ENCODE data around the gene MZT2B. TPM values are rescaled to one million over a fixed set of nuclear protein-coding genes. Genes with fewer than 3 reads are reported as not detected.
"Not testable (repeated sequence)": the region's sequence is repeated elsewhere in the genome, so short reads cannot be mapped to it uniquely, and the experiment has no call there.

The MZT2B gene
- total RNA-seq, 1 donor from 2014 or later, result 128 TPM

GRCh38 chr2:130185436-130185835 lies 3.4 kb downstream of the MZT2B start:
- ATAC-seq (no peak), DNase-seq (no peak)
- no peaks in the 10 kb centered on the region for H3K9me3 ChIP-seq
- H3K36me3 ChIP-seq, result no peaks in the 10 kb centered on the region
- no peak overlapping the region for H3K27ac ChIP-seq
- TF ChIP-seq CTCF (IDR thresholded peaks at IDR 0.05), result no peak
- H3K27me3 ChIP-seq, result no peaks in the 10 kb centered on the region
- no peak overlapping the region for H3K4me3 ChIP-seq
- intact Hi-C loops (cut with DNase I), result no loop called here
- peaks cover 8% of the 10 kb centered on the region for H3K4me1 ChIP-seq

- no peak for DNase-seq
- Histone ChIP-seq H3K9me3 (no peaks in the 10 kb centered on the region), H3K4me3 (no peak overlapping the region), H3K27ac (no peak overlapping the region), H3K27me3 (no peaks in the 10 kb centered on the region), H3K4me1 (peaks cover 5% of the 10 kb centered on the region), H3K36me3 (no peaks in the 10 kb centered on the region)
- intact Hi-C loops (cut with DNase I), result no loop called here
- no peak for TF ChIP-seq CTCF (IDR thresholded peaks at IDR 0.05)
- no peak for ATAC-seq
These were observed 3.8 kb downstream of the MZT2B start for GRCh38 chr2:130185896-130186295.

GRCh38 chr2:130186391-130186790 lies 4.3 kb downstream of the MZT2B start:
- H3K4me3 ChIP-seq, result no peak overlapping the region
- peaks cover 5% of the 10 kb centered on the region for H3K4me1 ChIP-seq
- no peaks in the 10 kb centered on the region for H3K27me3 ChIP-seq
- TF ChIP-seq CTCF (IDR thresholded peaks at IDR 0.05), result no peak
- no peak overlapping the region for H3K27ac ChIP-seq
- intact Hi-C loops (cut with DNase I), result no loop called here
- H3K9me3 ChIP-seq, result no peaks in the 10 kb centered on the region
- no peaks in the 10 kb centered on the region for H3K36me3 ChIP-seq
- ATAC-seq (no peak), DNase-seq (no peak)

- no peaks in the 10 kb centered on the region for H3K27me3 ChIP-seq
- TF ChIP-seq CTCF (IDR thresholded peaks at IDR 0.05), result no peak
- intact Hi-C loops (cut with DNase I), result no loop called here
- H3K4me3 ChIP-seq, result no peak overlapping the region
- ATAC-seq (no peak), DNase-seq (peak; percentile 18)
- H3K9me3 ChIP-seq, result no peaks in the 10 kb centered on the region
- no peak overlapping the region for H3K27ac ChIP-seq
- no peaks in the 10 kb centered on the region for H3K36me3 ChIP-seq
- H3K4me1 ChIP-seq, result peaks cover 5% of the 10 kb centered on the region
These were observed 5.2 kb downstream of the MZT2B start for GRCh38 chr2:130187268-130187667.

GRCh38 chr2:130187859-130188792 lies 6.1 kb downstream of the MZT2B start:
- H3K27ac ChIP-seq; ATAC-seq; H3K4me3 ChIP-seq; H3K9me3 ChIP-seq; H3K4me1 ChIP-seq; intact Hi-C loops (cut with DNase I); H3K27me3 ChIP-seq; H3K36me3 ChIP-seq: not testable (repeated sequence)
- peak; percentile 43 for DNase-seq

GRCh38 chr2:130188958-130189357 lies 6.9 kb downstream of the MZT2B start:
- H3K4me1 ChIP-seq; H3K9me3 ChIP-seq; H3K27me3 ChIP-seq; H3K27ac ChIP-seq; ATAC-seq; H3K4me3 ChIP-seq; intact Hi-C loops (cut with DNase I); H3K36me3 ChIP-seq: not testable (repeated sequence)
- DNase-seq, result peak; percentile 17

All from upper lobe of right lung (tissue), 1 donor.